Panc1 (cell line): ENCODE results near the gene PMF1.
"Not testable (repeated sequence)": the region's sequence is repeated elsewhere in the genome, so short reads cannot be mapped to it uniquely, and the experiment has no call there.

ENCODE experiments used
- TCF7L2 ChIP-seq: IDR thresholded peaks from 2 replicates; pipeline ENCODE4 v1.6.1; 2011; ENCODE audit warnings: mild to moderate bottlenecking, low read depth, low read length, inconsistent platforms
- TF ChIP-seq, protein P1 (sequence below): fragments of 450-650 bp; IDR thresholded peaks from 2 replicates; pipeline ENCODE4 v1.5.1; 2017; ENCODE audit warnings: mild to moderate bottlenecking

DNA sequence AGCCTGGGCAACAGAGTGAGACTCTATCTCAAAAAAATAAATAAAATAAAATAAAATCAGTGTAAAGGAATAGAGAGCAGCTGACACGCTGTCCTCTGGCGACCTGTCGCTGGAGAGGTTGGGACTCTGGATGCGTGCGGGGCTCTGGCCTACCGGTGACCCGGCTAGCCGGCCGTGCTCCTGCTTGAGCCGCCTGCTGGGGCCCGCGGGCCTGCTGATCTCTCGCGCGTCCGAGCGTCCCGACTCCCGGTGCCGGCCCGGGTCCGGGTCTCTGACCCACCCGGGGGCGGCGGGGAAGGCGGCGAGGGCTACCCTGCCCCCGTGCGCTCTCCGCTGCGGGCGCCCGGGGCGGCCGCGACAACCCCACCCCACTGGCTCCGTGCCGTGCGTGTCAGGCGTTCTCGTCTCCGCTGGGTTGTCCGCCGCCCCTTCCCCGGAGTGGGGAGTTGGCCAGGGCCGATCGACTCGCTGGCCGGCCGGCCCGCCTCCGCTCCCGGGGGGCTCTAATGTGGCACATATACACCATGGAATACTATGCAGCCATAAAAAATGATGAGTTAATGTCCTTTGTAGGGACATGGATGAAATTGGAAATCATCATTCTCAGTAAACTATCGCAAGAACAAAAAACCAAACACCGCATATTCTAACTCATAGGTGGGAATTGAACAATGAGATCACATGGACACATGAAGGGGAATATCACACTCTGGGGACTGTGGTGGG lies 3.7 kb downstream of the PMF1 start:
- TF ChIP-seq, protein P1, sequence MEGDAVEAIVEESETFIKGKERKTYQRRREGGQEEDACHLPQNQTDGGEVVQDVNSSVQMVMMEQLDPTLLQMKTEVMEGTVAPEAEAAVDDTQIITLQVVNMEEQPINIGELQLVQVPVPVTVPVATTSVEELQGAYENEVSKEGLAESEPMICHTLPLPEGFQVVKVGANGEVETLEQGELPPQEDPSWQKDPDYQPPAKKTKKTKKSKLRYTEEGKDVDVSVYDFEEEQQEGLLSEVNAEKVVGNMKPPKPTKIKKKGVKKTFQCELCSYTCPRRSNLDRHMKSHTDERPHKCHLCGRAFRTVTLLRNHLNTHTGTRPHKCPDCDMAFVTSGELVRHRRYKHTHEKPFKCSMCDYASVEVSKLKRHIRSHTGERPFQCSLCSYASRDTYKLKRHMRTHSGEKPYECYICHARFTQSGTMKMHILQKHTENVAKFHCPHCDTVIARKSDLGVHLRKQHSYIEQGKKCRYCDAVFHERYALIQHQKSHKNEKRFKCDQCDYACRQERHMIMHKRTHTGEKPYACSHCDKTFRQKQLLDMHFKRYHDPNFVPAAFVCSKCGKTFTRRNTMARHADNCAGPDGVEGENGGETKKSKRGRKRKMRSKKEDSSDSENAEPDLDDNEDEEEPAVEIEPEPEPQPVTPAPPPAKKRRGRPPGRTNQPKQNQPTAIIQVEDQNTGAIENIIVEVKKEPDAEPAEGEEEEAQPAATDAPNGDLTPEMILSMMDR = not testable (repeated sequence)
- not testable (repeated sequence) for TF ChIP-seq TCF7L2
